Measurements from ENCODE around the gene SART3.

SART3 gene

GRCh38 chr12:108603743-108604142 is 42.8 kb upstream of the SART3 start:
- Histone ChIP-seq H3K4me1 (ENCODE audit: control insufficient read depth, insufficient read depth, low read length) (no peaks in the 10 kb centered on the region), H3K36me3 (ENCODE audit: control insufficient read depth in 2 of 2, insufficient read depth in 2 of 2, low read length in 2 of 2) (no peaks in the 10 kb centered on the region), H3K9me3 (ENCODE audit: control insufficient read depth in 2 of 2, low read length in 2 of 2) (no peaks in the 10 kb centered on the region), H3K4me3 (ENCODE audit: low read length in 2 of 2) (no peak overlapping the region), H3K27ac (ENCODE audit: low read length) (no peak overlapping the region), H3K27me3 (ENCODE audit: control insufficient read depth in 1 of 2, insufficient read depth in 2 of 2, low read length in 2 of 2) (no peaks in the 10 kb centered on the region), H3K9ac (ENCODE audit: low read length in 2 of 2) (no peak overlapping the region)

GRCh38 chr12:108602976-108603704 is 42.2 kb upstream of the SART3 start:
- Histone ChIP-seq H3K9me3 (ENCODE audit: control insufficient read depth in 2 of 2, low read length in 2 of 2) (no peaks in the 10 kb centered on the region), H3K9ac (ENCODE audit: low read length in 2 of 2) (no peak overlapping the region), H3K4me1 (ENCODE audit: control insufficient read depth, insufficient read depth, low read length) (no peaks in the 10 kb centered on the region), H3K4me3 (ENCODE audit: low read length in 2 of 2) (no peak overlapping the region), H3K27me3 (ENCODE audit: control insufficient read depth in 1 of 2, insufficient read depth in 2 of 2, low read length in 2 of 2) (no peaks in the 10 kb centered on the region), H3K36me3 (ENCODE audit: control insufficient read depth in 2 of 2, insufficient read depth in 2 of 2, low read length in 2 of 2) (no peaks in the 10 kb centered on the region), H3K27ac (ENCODE audit: low read length) (no peak overlapping the region)

GRCh38 chr12:108602209-108602705 is 41.3 kb upstream of the SART3 start:
- H3K27me3 ChIP-seq (ENCODE audit: control insufficient read depth in 1 of 2, insufficient read depth in 2 of 2, low read length in 2 of 2): no peaks in the 10 kb centered on the region
- H3K36me3 ChIP-seq (ENCODE audit: control insufficient read depth in 2 of 2, insufficient read depth in 2 of 2, low read length in 2 of 2): no peaks in the 10 kb centered on the region
- no peak overlapping the region for H3K4me3 ChIP-seq (ENCODE audit: low read length in 2 of 2)
- no peaks in the 10 kb centered on the region for H3K9me3 ChIP-seq (ENCODE audit: control insufficient read depth in 2 of 2, low read length in 2 of 2)
- H3K9ac ChIP-seq (ENCODE audit: low read length in 2 of 2): no peak overlapping the region
- H3K4me1 ChIP-seq (ENCODE audit: control insufficient read depth, insufficient read depth, low read length): no peaks in the 10 kb centered on the region
- no peak overlapping the region for H3K27ac ChIP-seq (ENCODE audit: low read length)

- Histone ChIP-seq H3K9ac (ENCODE audit: low read length in 2 of 2) (no peak overlapping the region), H3K4me1 (ENCODE audit: control insufficient read depth, insufficient read depth, low read length) (peaks cover 3% of the 10 kb centered on the region), H3K36me3 (ENCODE audit: control insufficient read depth in 2 of 2, insufficient read depth in 2 of 2, low read length in 2 of 2) (no peaks in the 10 kb centered on the region), H3K27me3 (ENCODE audit: control insufficient read depth in 1 of 2, insufficient read depth in 2 of 2, low read length in 2 of 2) (peaks cover 0 to 9% of the 10 kb centered on the region in 2 donors), H3K9me3 (ENCODE audit: control insufficient read depth in 2 of 2, low read length in 2 of 2) (no peaks in the 10 kb centered on the region), H3K4me3 (ENCODE audit: low read length in 2 of 2) (no peak overlapping the region), H3K27ac (ENCODE audit: low read length) (no peak overlapping the region)
Measured at GRCh38 chr12:108600702-108601007, 39.7 kb upstream of the SART3 start.

GRCh38 chr12:108599948-108600701 is 39.2 kb upstream of the SART3 start:
- H3K4me1 ChIP-seq (ENCODE audit: control insufficient read depth, insufficient read depth, low read length): peaks cover 3% of the 10 kb centered on the region
- no peaks in the 10 kb centered on the region for H3K9me3 ChIP-seq (ENCODE audit: control insufficient read depth in 2 of 2, low read length in 2 of 2)
- no peak overlapping the region for H3K9ac ChIP-seq (ENCODE audit: low read length in 2 of 2)
- H3K36me3 ChIP-seq (ENCODE audit: control insufficient read depth in 2 of 2, insufficient read depth in 2 of 2, low read length in 2 of 2): no peaks in the 10 kb centered on the region
- H3K4me3 ChIP-seq (ENCODE audit: low read length in 2 of 2): no peak overlapping the region
- H3K27me3 ChIP-seq (ENCODE audit: control insufficient read depth in 1 of 2, insufficient read depth in 2 of 2, low read length in 2 of 2): peaks cover 0 to 9% of the 10 kb centered on the region in 2 donors
- no peak overlapping the region for H3K27ac ChIP-seq (ENCODE audit: low read length)

GRCh38 chr12:108599541-108599940 is 38.6 kb upstream of the SART3 start:
- Histone ChIP-seq H3K36me3 (ENCODE audit: control insufficient read depth in 2 of 2, insufficient read depth in 2 of 2, low read length in 2 of 2) (no peaks in the 10 kb centered on the region), H3K27me3 (ENCODE audit: control insufficient read depth in 1 of 2, insufficient read depth in 2 of 2, low read length in 2 of 2) (peaks cover 0 to 9% of the 10 kb centered on the region in 2 donors), H3K9ac (ENCODE audit: low read length in 2 of 2) (no peak overlapping the region), H3K4me3 (ENCODE audit: low read length in 2 of 2) (no peak overlapping the region), H3K4me1 (ENCODE audit: control insufficient read depth, insufficient read depth, low read length) (peaks cover 3% of the 10 kb centered on the region), H3K27ac (ENCODE audit: low read length) (no peak overlapping the region), H3K9me3 (ENCODE audit: control insufficient read depth in 2 of 2, low read length in 2 of 2) (no peaks in the 10 kb centered on the region)

GRCh38 chr12:108598553-108599250 is 37.7 kb upstream of the SART3 start:
- no peak overlapping the region for H3K4me3 ChIP-seq (ENCODE audit: low read length in 2 of 2)

GRCh38 chr12:108597559-108598471 is 36.8 kb upstream of the SART3 start, which contains the start of gene TMEM119:
Gene TMEM119, minus strand, starts transcription at chr12:108598084. Its CDS starts 5,701 bp downstream, at chr12:108592383.
- H3K27ac ChIP-seq (ENCODE audit: low read length): no peak within 1 kb of the TSS
- H3K4me1 ChIP-seq (ENCODE audit: control insufficient read depth, insufficient read depth, low read length): peaks cover 3% of the 10 kb centered on the region
- H3K9ac ChIP-seq (ENCODE audit: low read length in 2 of 2): no peak within 1 kb of the TSS
- no peaks in the 10 kb centered on the region for H3K9me3 ChIP-seq (ENCODE audit: control insufficient read depth in 2 of 2, low read length in 2 of 2)
- peaks cover 0 to 9% of the 10 kb centered on the region in 2 donors for H3K27me3 ChIP-seq (ENCODE audit: control insufficient read depth in 1 of 2, insufficient read depth in 2 of 2, low read length in 2 of 2)
- H3K4me3 ChIP-seq (ENCODE audit: low read length in 2 of 2): peak within 1 kb of the TSS; percentile 31 to 64
- no peaks in the 10 kb centered on the region for H3K36me3 ChIP-seq (ENCODE audit: control insufficient read depth in 2 of 2, insufficient read depth in 2 of 2, low read length in 2 of 2)

More at GRCh38 chr12:108598553-108599250, 37.7 kb upstream of the SART3 start:
- Histone ChIP-seq H3K27me3 (ENCODE audit: control insufficient read depth in 1 of 2, insufficient read depth in 2 of 2, low read length in 2 of 2) (peaks cover 0 to 9% of the 10 kb centered on the region in 2 donors), H3K36me3 (ENCODE audit: control insufficient read depth in 2 of 2, insufficient read depth in 2 of 2, low read length in 2 of 2) (no peaks in the 10 kb centered on the region), H3K4me1 (ENCODE audit: control insufficient read depth, insufficient read depth, low read length) (peaks cover 3% of the 10 kb centered on the region), H3K9ac (ENCODE audit: low read length in 2 of 2) (no peak overlapping the region), H3K9me3 (ENCODE audit: control insufficient read depth in 2 of 2, low read length in 2 of 2) (no peaks in the 10 kb centered on the region), H3K27ac (ENCODE audit: low read length) (no peak overlapping the region)

GRCh38 chr12:108596854-108597558 is 36.0 kb upstream of the SART3 start:
- H3K9me3 ChIP-seq (ENCODE audit: control insufficient read depth in 2 of 2, low read length in 2 of 2): no peaks in the 10 kb centered on the region
- no peaks in the 10 kb centered on the region for H3K36me3 ChIP-seq (ENCODE audit: control insufficient read depth in 2 of 2, insufficient read depth in 2 of 2, low read length in 2 of 2)
- peaks cover 0 to 9% of the 10 kb centered on the region in 2 donors for H3K27me3 ChIP-seq (ENCODE audit: control insufficient read depth in 1 of 2, insufficient read depth in 2 of 2, low read length in 2 of 2)
- H3K4me1 ChIP-seq (ENCODE audit: control insufficient read depth, insufficient read depth, low read length): peaks cover 3% of the 10 kb centered on the region
- H3K4me3 ChIP-seq (ENCODE audit: low read length in 2 of 2): peak overlapping the region; percentile 31 to 64
- H3K27ac ChIP-seq (ENCODE audit: low read length): no peak overlapping the region
- H3K9ac ChIP-seq (ENCODE audit: low read length in 2 of 2): no peak overlapping the region

All from stomach smooth muscle (tissue), 2 donors.